ENCODE data around the gene TMPRSS13.
A peak's percentile ranks its signal among the peaks of the same experiment; 100 is the strongest.
"Not testable (repeated sequence)": the region's sequence is repeated elsewhere in the genome, so short reads cannot be mapped to it uniquely, and the experiment has no call there.

TMPRSS13 gene

GRCh38 chr11:117953024-117953671 lies 23.9 kb upstream of the TMPRSS13 start:
- DNase-seq (ENCODE audit: low read depth, low spot score) = peak; percentile 73
- no peak overlapping the region for H3K4me3 ChIP-seq (ENCODE audit: low read length)

- DNase-seq (ENCODE audit: low read depth, low spot score) = peak; percentile 77
- peak overlapping the region; percentile 3 for H3K4me3 ChIP-seq (ENCODE audit: low read length)
Observed at GRCh38 chr11:117950993-117951961, 22.1 kb upstream of the TMPRSS13 start.

DNA sequence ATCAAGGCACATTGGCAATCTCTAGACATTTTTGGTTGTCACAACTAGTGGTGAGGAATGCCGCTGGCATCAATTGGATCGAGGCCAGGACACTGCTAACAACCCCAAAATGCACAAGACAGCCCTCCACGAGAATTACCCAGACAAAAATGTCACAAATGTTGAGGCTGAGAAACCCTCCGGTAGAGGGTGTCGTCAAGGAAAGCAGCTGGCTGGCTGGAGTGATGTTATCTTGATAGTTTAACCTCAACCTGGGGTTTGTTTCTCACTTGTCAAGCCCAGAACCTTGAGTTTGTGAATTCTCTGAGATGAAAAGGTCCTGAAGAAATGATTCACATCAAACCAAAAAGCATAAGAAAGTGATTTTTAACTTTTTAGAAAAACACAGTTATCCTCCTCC lies 21.1 kb upstream of the TMPRSS13 start:
- DNase-seq (ENCODE audit: low read depth, low spot score) = peak; percentile 88
- H3K4me3 ChIP-seq (ENCODE audit: low read length) = no peak overlapping the region

DNA sequence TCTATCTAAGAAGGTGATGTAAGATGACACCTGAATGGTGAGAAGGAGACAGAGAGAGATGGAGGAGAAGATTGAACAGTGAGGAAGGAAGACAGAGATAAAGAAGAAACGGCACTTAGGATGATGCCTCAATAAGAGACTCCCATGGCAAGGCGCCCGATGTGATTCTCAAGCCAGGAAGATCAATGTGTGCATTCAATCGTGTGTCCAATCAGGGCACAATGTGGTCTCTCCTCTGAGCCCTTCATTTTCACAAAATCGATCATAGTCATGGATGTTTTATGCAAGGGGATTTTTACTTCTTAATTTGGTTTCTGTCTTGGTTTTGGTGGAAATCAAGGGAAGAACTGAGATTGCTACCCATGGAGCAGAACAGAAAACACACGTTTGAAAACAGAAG lies 19.9 kb upstream of the TMPRSS13 start:
- H3K4me3 ChIP-seq (ENCODE audit: low read length) = no peak overlapping the region
- no peak for DNase-seq (ENCODE audit: low read depth, low spot score)

GRCh38 chr11:117948466-117948865 lies 19.3 kb upstream of the TMPRSS13 start:
- not testable (repeated sequence) for DNase-seq (ENCODE audit: low read depth, low spot score); H3K4me3 ChIP-seq (ENCODE audit: low read length)

DNA sequence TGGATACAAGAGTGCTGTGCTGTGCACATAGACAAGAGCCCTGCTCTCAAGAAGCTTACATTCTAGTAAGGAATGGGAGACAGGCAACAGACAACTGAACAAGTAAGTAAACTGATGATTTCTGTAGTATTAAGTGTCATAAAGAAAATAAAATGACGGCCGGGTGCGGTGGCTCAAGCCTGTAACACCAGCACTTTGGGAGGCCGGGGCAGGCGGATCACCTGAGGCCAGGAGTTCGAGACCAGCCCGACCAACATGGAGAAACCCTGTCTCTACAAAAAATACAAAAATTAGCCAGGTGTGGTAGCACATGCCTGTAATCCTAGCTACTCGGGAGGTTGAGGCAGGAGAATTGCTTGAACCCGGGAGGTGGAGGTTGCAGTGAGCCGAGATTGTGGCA lies 18.5 kb upstream of the TMPRSS13 start:
- not testable (repeated sequence) for DNase-seq (ENCODE audit: low read depth, low spot score); H3K4me3 ChIP-seq (ENCODE audit: low read length)

GRCh38 chr11:117946842-117947526 lies 17.8 kb upstream of the TMPRSS13 start:
- DNase-seq (ENCODE audit: low read depth, low spot score) = peak; percentile 68
- no peak overlapping the region for H3K4me3 ChIP-seq (ENCODE audit: low read length)

DNA sequence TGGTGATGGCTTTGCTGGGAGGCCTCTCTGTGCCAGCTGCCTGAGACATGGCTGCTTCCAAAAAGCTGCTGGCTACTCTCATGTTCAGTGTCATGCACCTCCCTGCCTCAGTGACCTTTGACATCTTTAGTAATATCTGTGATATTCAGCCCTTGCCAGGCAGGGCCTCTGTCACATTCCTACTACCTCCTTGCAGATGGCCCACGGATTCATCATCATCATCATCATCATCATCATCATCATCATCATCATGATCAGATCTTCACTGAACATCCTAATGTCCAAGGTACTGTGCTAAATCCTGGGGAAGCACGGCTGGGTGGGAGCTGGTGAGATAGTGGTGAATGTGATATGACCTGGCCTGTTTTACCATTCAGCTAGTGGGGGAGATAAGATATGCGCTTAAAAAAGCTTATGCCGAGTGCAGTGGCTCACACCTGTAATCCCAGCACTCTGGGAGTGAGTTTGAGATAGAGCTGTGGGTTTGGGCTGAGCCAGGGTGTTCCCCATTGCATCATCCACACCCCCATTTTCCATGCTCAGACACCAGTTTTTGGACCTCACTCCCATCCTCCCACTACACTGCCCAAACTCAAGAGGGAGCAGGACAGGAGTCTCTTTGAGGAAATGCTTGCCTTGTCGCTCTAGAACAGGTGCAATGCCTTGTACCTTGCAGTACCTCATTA lies 17.1 kb upstream of the TMPRSS13 start:
- DNase-seq (ENCODE audit: low read depth, low spot score) = no peak

DNA sequence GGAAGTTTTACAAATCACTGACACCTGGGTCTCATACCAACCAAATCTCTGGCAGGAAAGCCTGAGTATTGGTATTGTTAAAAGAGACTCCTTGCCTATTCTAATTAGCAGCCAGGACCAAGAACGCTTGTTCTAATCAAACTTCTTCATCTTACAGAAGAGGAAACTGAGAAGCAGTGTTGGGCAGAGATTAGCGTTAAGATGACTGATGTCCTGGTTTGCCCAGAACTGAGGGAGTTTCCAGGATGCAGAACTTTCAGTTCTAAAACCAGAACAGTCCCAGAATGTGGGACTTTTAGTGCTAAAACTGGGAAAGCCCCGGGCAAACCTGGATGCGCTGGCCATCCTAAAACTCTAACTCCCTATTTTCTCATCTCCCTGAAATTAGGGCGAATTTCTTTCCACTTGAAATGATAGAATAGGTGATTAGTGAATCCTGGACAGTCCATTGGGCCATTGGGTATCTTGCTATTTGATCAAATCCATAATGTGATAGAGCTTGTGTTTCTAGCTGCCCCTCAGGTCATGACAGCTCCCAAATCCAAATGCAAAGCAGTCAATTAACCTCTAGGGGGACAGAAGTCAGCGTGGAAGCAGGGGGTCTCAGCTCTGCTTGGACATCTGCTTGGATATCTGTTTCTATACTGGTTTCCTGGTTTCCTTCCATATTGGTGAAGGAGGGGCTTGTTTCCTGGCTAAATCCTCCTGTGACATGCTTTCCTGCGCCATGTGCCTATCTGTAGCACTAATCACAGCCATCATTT lies 16.0 kb upstream of the TMPRSS13 start:
- DNase-seq (ENCODE audit: low read depth, low spot score) = no peak
- no peak overlapping the region for H3K4me3 ChIP-seq (ENCODE audit: low read length)

More for the DNA sequence above, 17.1 kb upstream of the TMPRSS13 start:
- no peak overlapping the region for H3K4me3 ChIP-seq (ENCODE audit: low read length)

GRCh38 chr11:117944554-117944953 lies 15.4 kb upstream of the TMPRSS13 start:
- no peak for DNase-seq (ENCODE audit: low read depth, low spot score)
- no peak overlapping the region for H3K4me3 ChIP-seq (ENCODE audit: low read length)

GRCh38 chr11:117941976-117942654 lies 12.9 kb upstream of the TMPRSS13 start:
- no peak for DNase-seq (ENCODE audit: low read depth, low spot score)
- no peak overlapping the region for H3K4me3 ChIP-seq (ENCODE audit: low read length)

DNA sequence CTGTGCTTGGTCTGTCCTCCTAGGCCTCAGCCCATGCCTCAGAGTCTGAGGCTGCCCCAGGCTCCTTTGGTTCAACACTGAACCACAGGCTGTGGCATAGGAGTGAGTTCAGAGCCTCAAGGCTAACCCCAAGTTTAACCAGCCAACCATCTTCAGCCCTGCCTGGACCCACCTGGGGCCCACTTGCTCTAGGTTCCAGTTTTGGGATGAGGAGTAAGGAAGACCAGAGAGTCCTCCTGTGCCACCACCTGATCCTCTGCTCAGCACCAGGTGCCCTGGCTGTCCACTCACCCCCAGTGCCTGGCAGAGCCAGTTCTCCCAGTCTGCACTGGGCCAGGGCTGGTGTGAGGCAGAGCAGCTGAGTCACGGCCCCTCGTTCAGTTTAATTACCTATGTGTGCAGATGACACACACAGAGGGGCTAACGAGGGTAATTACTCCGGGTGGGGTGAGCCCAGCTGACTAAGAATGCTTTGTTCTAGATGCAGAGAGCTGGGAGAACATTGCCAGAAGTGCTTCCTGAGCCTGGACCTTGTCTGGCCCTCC lies 12.0 kb upstream of the TMPRSS13 start:
- no peak for DNase-seq (ENCODE audit: low read depth, low spot score)
- no peak overlapping the region for H3K4me3 ChIP-seq (ENCODE audit: low read length)

GRCh38 chr11:117940736-117941135 lies 11.5 kb upstream of the TMPRSS13 start:
- no peak for DNase-seq (ENCODE audit: low read depth, low spot score)
- no peak overlapping the region for H3K4me3 ChIP-seq (ENCODE audit: low read length)

- no peak overlapping the region for H3K4me3 ChIP-seq (ENCODE audit: low read length)
- no peak for DNase-seq (ENCODE audit: low read depth, low spot score)
Observed at GRCh38 chr11:117936973-117937372, 7.8 kb upstream of the TMPRSS13 start.

DNA sequence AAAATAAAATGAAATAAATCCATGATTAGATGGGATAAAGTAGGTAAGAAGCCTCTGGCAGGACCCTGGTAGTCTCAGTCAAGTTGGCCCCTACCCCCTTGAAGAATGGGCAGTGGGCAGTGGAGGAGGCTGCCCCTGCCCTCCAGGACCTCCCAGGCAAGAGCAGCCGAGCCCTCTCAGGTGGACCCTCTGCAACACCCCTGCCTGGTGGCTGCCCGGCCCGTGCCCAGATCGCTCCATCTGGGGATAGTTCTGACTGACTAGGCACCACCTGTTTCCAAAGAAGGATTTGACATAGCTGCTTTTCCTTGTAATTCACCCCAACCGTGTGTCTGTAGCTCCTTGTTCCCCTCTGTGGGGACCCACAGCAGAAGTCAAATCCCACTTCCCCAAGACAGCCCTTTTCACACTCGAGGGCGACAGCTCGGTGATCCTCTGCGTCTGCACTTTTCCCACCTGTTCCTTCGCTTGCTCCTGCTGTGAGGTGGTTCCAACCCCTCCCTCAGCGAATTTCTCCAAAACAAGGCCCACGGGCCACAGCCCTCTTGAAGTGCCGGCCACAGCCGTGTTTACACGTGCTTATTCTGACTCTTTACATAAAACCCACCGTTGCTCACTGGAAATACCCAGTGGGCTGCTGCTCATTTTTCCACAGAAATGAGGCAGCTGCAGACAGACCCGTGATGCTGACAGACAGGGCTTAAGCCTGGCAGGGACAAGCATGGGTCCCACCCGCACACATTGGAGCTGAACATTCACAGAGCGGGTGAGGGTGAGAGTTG lies 5.5 kb upstream of the TMPRSS13 start:
- no peak overlapping the region for H3K4me3 ChIP-seq (ENCODE audit: low read length)
- no peak for DNase-seq (ENCODE audit: low read depth, low spot score)

DNA sequence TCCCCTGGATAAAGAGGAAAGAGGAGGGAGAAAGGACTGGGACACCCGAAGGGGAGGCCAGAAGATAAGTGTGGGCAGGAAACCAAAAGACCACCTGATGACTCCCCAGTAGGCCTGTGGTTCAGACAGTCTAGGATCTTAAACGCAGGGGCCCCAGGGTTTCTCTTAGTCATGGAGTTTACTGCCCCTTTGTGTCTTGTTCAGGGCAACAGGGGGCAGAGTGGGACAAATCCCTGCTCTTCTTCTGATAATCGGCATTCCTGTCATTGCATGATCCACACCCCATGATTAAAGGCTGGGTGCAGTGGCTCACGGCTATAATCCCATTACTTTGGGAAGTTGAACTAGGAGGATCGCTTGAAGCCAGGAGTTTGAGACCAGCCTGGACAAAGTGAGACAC lies 4.7 kb upstream of the TMPRSS13 start:
- no peak overlapping the region for H3K4me3 ChIP-seq (ENCODE audit: low read length)
- no peak for DNase-seq (ENCODE audit: low read depth, low spot score)

- DNase-seq (ENCODE audit: low read depth, low spot score) = no peak
- no peak overlapping the region for H3K4me3 ChIP-seq (ENCODE audit: low read length)
Observed at GRCh38 chr11:117933475-117933874, 4.3 kb upstream of the TMPRSS13 start.

Data from Jurkat, Clone E6-1 (cell line).